Renal cortex interstitium (tissue), 11 donors: ENCODE data around the gene TARS2. TPM values are rescaled to one million over a fixed set of nuclear protein-coding genes. Genes with fewer than 3 reads are reported as not detected.

Source experiments
- DNase-seq, 11 donors: peaks; one replicate each; pipeline ENCODE4 v3.0.0-alpha.2; 2013; ENCODE audit warnings: low read depth in 9 of 11, low spot score in 4 of 11; ENCODE audit errors: extremely low read depth in 1 of 11
- polyA plus RNA-seq, 3 donors: library from polyadenylated mRNA; unstranded; fragments of 120-200 nt; gene quantifications; one replicate each; pipeline ENCODE4 v1.2.1, GENCODE V29; 2013; ENCODE audit not compliant: insufficient read length in 3 of 3

The TARS2 gene
- polyA plus RNA-seq, 3 donors: 22.5 to 29.4 (median 23.1) TPM

- no peak for DNase-seq
Measured at GRCh38 chr1:150529017-150529416, 41.8 kb downstream of the TARS2 start.

GRCh38 chr1:150530491-150531159 lies 43.4 kb downstream of the TARS2 start:
- DNase-seq: no peak

GRCh38 chr1:150532860-150533259 lies 45.6 kb downstream of the TARS2 start:
- DNase-seq: no peak

GRCh38 chr1:150534002-150534401 lies 46.8 kb downstream of the TARS2 start:
- DNase-seq: no peak

- DNase-seq: no peak
Measured at GRCh38 chr1:150535511-150536287, 48.5 kb downstream of the TARS2 start.

GRCh38 chr1:150536836-150537731 lies 49.9 kb downstream of the TARS2 start:
- no peak for DNase-seq

- DNase-seq: no peak
Measured at GRCh38 chr1:150537732-150538684, 50.8 kb downstream of the TARS2 start.

- no peak for DNase-seq
Measured at GRCh38 chr1:150543500-150544143, 56.4 kb downstream of the TARS2 start.

GRCh38 chr1:150544204-150544603 lies 57.0 kb downstream of the TARS2 start:
- DNase-seq: no peak

GRCh38 chr1:150545486-150546032 lies 58.3 kb downstream of the TARS2 start:
- no peak for DNase-seq

GRCh38 chr1:150546294-150546937 lies 59.2 kb downstream of the TARS2 start:
- DNase-seq: no peak

- DNase-seq: no peak
Measured at GRCh38 chr1:150548324-150548631, 61.1 kb downstream of the TARS2 start.

- no peak for DNase-seq
Measured at GRCh38 chr1:150548632-150549495, 61.6 kb downstream of the TARS2 start, which contains the start of gene ADAMTSL4. Gene ADAMTSL4, plus strand, starts transcription at chr1:150549408. Its CDS starts 2,881 bp downstream, at chr1:150552289.

GRCh38 chr1:150549496-150550221 lies 62.4 kb downstream of the TARS2 start:
- DNase-seq: no peak

GRCh38 chr1:150550222-150551050 lies 63.2 kb downstream of the TARS2 start:
- no peak for DNase-seq
